Testis (tissue), 3 donors: Measurements from ENCODE around the gene TUBB2B. TPM values are rescaled to one million over a fixed set of nuclear protein-coding genes. Genes with fewer than 3 reads are reported as not detected.

Experiments used
- DNase-seq: peaks from one replicate; pipeline ENCODE4 v3.0.0-alpha.2; 2019
- H3K27ac ChIP-seq, 2 donors: fragments of 200-600 bp; sonication (generic); one replicate each; pipeline ENCODE4 v1.5.1; 2019
- H3K27me3 ChIP-seq: fragments of 200-600 bp; sonication (generic); one replicate; pipeline ENCODE4 v1.5.1; 2019
- H3K36me3 ChIP-seq: fragments of 200-600 bp; sonication (generic); one replicate; pipeline ENCODE4 v1.5.1; 2017; ENCODE audit warnings: low read depth; ENCODE audit errors: missing control alignments
- H3K4me1 ChIP-seq: fragments of 200-600 bp; sonication (generic); one replicate; pipeline ENCODE4 v1.5.1; 2019
- H3K4me3 ChIP-seq, 2 donors: fragments of 200-600 bp; sonication (generic); one replicate each; pipeline ENCODE4 v1.5.1; 2017 to 2019
- H3K9me3 ChIP-seq: fragments of 200-600 bp; sonication (generic); one replicate; pipeline ENCODE4 v1.5.1; 2017
- POLR2A ChIP-seq: fragments of 450-650 bp; IDR thresholded peaks from one replicate; pipeline ENCODE4 v1.6.1; 2017; ENCODE audit warnings: antibody characterized with exemption, mild to moderate bottlenecking, moderate library complexity
- WGBS, 2 donors: methylation state at CpG; one replicate each; pipeline ENCODE4 v1.1.5; 2018; 5-methylcytosine and 5-hydroxymethylcytosine counted together
- intact Hi-C: fragments of 100-400 bp; cut with DNase I; formaldehyde crosslinking; loops from one replicate; pipeline ENCODE4 v1.15.1; 2023; ENCODE audit warnings: low total_unique reads
- polyA plus RNA-seq: library from polyadenylated mRNA; stranded (reverse); fragments of 350-450 nt; fragmentation: Illumina TruSeq; extraction: RNeasy Lipid Tissue Mini Kit (QIAGEN cat#74804); gene quantifications from one replicate; pipeline ENCODE4 v1.2.3, GENCODE V29; 2014; ENCODE audit warnings: low read depth, low replicate concordance; ENCODE audit not compliant: insufficient read depth
- total RNA-seq, 2 donors: library from RNA; depleted of rRNA; stranded (reverse); fragments of >200 nt; gene quantifications; one replicate each; pipeline ENCODE4 v1.2.3, GENCODE V29; 2016
- TF ChIP-seq, protein P1 (sequence below), 3 experiments: fragments of 450-650 bp in 2 of 3; fragments of 200-600 bp in 1 of 3; sonication (generic) in 1 of 3; IDR thresholded peaks; one replicate each; pipeline ENCODE4 v1.5.1; 2016 to 2019; ENCODE audit warnings: antibody characterized with exemption in 3 of 3, mild to moderate bottlenecking in 2 of 3, moderate library complexity in 1 of 3

Gene TUBB2B
- total and polyA plus RNA-seq, 3 donors from 2014 or later: 1.6 to 3.6 (median 2.2) TPM

DNA sequence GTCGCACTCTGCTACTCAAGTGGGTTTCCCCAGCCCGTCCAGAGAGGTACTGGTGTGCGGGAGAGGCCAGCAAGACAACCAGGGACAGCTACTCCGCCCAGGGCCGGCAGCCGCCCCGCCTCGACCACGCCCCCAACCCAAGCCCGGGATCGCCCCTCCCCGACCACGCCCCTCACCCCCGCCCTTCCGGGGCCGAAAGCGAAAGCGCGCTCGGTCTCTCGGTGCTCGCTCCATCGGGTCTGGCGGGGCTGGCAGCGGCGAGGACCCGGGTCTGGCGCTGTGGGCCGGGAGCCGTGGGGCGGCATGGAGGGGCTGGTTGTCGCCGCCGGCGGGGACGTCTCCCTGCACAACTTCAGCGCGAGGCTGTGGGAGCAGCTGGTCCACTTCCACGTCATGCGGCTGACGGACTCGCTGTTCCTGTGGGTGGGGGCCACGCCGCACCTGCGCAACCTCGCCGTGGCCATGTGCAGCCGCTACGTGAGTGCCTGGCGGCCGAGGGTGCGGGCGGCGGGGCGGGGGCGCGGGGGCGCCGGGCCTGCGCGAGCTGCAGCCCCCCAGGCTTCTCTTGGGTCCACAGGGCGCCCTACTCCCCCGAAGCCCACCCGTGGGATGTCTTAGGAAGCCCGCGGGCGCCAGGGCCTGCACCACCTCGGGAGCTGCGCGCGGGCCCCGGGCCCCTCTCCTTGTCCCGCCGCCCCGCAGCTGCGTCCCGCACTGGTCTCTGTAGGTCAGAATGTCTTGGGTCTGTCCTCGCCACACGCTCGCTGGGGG is 31.5 kb upstream of the TUBB2B start, which contains the start of gene PSMG4:
TSS of gene PSMG4 (plus strand) at position 228 of the 771 bp plus-strand sequence. CDS start at position 304, 76 bp downstream.
- WGBS, 2 donors: 0% methylated on average over 1 to 67 of the region's 80 CpGs
- H3K27ac ChIP-seq: peak within 1 kb of the TSS; percentile 71 to 77
- TF ChIP-seq, protein P1, sequence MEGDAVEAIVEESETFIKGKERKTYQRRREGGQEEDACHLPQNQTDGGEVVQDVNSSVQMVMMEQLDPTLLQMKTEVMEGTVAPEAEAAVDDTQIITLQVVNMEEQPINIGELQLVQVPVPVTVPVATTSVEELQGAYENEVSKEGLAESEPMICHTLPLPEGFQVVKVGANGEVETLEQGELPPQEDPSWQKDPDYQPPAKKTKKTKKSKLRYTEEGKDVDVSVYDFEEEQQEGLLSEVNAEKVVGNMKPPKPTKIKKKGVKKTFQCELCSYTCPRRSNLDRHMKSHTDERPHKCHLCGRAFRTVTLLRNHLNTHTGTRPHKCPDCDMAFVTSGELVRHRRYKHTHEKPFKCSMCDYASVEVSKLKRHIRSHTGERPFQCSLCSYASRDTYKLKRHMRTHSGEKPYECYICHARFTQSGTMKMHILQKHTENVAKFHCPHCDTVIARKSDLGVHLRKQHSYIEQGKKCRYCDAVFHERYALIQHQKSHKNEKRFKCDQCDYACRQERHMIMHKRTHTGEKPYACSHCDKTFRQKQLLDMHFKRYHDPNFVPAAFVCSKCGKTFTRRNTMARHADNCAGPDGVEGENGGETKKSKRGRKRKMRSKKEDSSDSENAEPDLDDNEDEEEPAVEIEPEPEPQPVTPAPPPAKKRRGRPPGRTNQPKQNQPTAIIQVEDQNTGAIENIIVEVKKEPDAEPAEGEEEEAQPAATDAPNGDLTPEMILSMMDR (IDR thresholded peaks at IDR 0.05): no peak
- TF ChIP-seq POLR2A: no peak

DNA sequence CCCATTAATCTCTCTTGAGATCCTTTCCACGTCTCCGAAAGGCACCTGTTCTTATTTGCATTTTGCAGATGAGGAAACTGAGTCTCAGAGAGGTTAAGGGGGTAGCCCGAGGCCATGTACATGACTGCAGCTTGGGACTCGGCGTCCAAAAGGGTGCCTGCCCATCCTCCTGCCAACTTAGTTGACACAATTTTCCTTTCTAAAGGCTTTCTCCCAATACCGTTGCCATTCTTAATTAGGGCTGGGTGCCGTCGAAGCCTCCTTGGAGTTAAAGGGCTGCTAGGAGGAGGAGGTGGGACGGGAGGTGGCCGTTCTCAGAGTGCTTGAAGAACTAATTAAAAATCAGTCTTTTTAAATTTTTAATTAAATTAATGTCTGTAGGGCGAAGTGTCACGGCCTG is 30.7 kb upstream of the TUBB2B start:
- no peaks in the 10 kb centered on the region for H3K27me3 ChIP-seq
- no peaks in the 10 kb centered on the region for H3K36me3 ChIP-seq
- DNase-seq: no peak
- H3K9me3 ChIP-seq: no peaks in the 10 kb centered on the region
- TF ChIP-seq POLR2A: no peak
- TF ChIP-seq, protein P1 (IDR thresholded peaks at IDR 0.05): no peak
- H3K27ac ChIP-seq: peak overlapping the region in 1 of 2 donors; percentile 71
- intact Hi-C loops: loop anchor here (10.0 kb wide), 1 partner anchor 93 kb away; no protein-coding TSS in a partner anchor
- H3K4me1 ChIP-seq: peaks cover 27% of the 10 kb centered on the region
- H3K4me3 ChIP-seq: peak overlapping the region; percentile 93 to 97
- 33 to 35% methylated on average over 12 of the region's 12 CpGs for WGBS, 2 donors

More for the DNA sequence above, 31.5 kb upstream of the TUBB2B start, which contains the start of gene PSMG4:
- H3K27me3 ChIP-seq: no peaks in the 10 kb centered on the region
- H3K9me3 ChIP-seq: no peaks in the 10 kb centered on the region
- peak; percentile 96 for DNase-seq
- H3K4me1 ChIP-seq: peaks cover 27% of the 10 kb centered on the region
- no peaks in the 10 kb centered on the region for H3K36me3 ChIP-seq
- H3K4me3 ChIP-seq: peak within 1 kb of the TSS; percentile 93 to 97
- intact Hi-C loops: loop anchor here (10.0 kb wide), 1 partner anchor 94 kb away; no protein-coding TSS in a partner anchor

DNA sequence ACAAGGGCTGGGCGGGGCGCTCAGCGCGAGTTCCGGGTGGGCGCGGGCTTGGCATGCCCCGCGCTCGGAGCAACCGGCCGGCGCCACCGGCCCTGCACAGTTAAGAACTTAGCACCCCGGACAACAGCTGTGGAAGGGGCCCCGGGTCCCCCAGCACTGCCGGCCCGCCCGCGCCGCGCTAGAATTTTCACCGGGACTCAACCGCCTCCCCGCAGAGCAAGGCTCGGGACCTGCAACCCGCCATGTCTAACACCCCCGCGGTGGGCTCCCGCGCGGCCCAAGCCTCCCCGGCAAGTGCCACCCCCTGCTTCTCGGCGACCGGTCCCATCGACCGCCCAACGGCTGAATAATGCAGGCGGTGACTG is 26.1 kb upstream of the TUBB2B start:
- H3K27ac ChIP-seq: no peak overlapping the region
- peak overlapping the region; percentile 29 to 51 for H3K4me3 ChIP-seq
- H3K36me3 ChIP-seq: no peaks in the 10 kb centered on the region
- no peak for TF ChIP-seq POLR2A
- TF ChIP-seq, protein P1 (IDR thresholded peaks at IDR 0.05): no peak
- DNase-seq: no peak
- no peaks in the 10 kb centered on the region for H3K27me3 ChIP-seq
- peaks cover 3% of the 10 kb centered on the region for H3K4me1 ChIP-seq
- WGBS, 2 donors: 73 to 88% methylated on average over 34 to 40 of the region's 40 CpGs
- intact Hi-C loops: loop anchor here (5.0 to 10.0 kb wide), 2 partner anchors 89 to 126 kb away; no protein-coding TSS in a partner anchor
- no peaks in the 10 kb centered on the region for H3K9me3 ChIP-seq

DNA sequence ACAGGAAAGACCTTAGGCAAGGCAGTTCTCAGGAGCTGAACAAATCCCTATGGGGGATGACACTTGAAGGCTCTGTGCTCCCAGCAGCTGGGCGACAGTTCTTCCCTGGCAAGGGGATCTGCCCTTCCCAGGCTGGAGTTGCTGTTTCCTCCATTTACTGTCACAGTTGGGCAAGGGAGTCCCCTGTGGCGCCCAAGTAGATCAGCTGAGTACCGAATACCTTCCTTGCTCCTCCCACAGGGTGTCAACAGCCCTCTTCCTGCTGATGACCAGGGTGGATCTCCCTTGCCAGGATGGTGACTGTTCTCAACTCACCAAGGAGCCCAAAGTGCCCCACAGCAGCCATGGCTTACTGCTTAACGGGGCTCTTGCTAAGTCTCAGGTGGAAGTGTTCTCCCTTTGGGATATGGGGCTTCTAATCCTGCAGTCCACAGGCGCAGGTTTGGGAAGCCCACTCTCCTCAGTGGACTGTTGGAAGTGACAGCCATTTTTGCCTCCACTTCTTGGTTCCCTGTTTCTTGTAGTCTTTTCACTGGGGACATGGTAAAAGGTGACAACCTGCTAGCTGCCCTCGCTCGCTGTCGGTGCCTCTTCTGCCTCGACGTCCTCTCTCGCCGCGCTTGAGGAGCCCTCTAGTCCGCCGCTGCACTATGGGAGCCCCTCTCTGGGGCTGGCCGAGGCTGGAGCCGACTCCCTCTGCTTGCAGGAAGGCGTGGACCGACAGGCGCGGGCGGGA is 25.6 kb upstream of the TUBB2B start:
- H3K4me1 ChIP-seq: peaks cover 3% of the 10 kb centered on the region
- no peak overlapping the region for H3K27ac ChIP-seq
- H3K27me3 ChIP-seq: no peaks in the 10 kb centered on the region
- H3K9me3 ChIP-seq: no peaks in the 10 kb centered on the region
- H3K36me3 ChIP-seq: no peaks in the 10 kb centered on the region
- no peak for TF ChIP-seq POLR2A
- TF ChIP-seq, protein P1 (IDR thresholded peaks at IDR 0.05): no peak
- peak overlapping the region; percentile 29 to 51 for H3K4me3 ChIP-seq
- 84% methylated on average over 8 to 22 of the region's 22 CpGs for WGBS, 2 donors
- no peak for DNase-seq
- intact Hi-C loops: loop anchor here (5.0 to 10.0 kb wide), 2 partner anchors 88 to 126 kb away; no protein-coding TSS in a partner anchor
